ENCODE results near the gene TMEM263.

GRCh38 chr12:106924268-106924861, 31.3 kb upstream of the TMEM263 start:
- TF ChIP-seq CTCF (conservative IDR thresholded peaks at IDR 0.05; ENCODE audit: low read length) = no peak
- no peak for TF ChIP-seq EZH2phosphoT487 (IDR thresholded peaks at IDR 0.05; ENCODE audit: borderline replicate concordance)
